Activated naive CD8-positive, alpha-beta T cell treated with anti-CD3 and anti-CD28 coated beads, Interleukin-2, amount 10 ng/mL, durations not matched to agents 7 days and 5 days (primary cell): ENCODE measurements around the gene NEUROD1. TPM values are rescaled to one million over a fixed set of nuclear protein-coding genes. Genes with fewer than 3 reads are reported as not detected.
A peak's percentile ranks its signal among the peaks of the same experiment; 100 is the strongest.
"Not testable (repeated sequence)": the region's sequence is repeated elsewhere in the genome, so short reads cannot be mapped to it uniquely, and the experiment has no call there.

Experiments
- ATAC-seq: fragments of 150-1000 bp; cut with Tn5 transposase; one replicate; pipeline ENCODE4 v1.10.0; 2021; ENCODE audit warnings: low read depth, moderate library complexity
- POLR2A ChIA-PET: fragments of 350-600 bp; sonication (Branson Sonifier 250); formaldehyde crosslinking; loops from one replicate; lab custom pipeline; 2021; ENCODE audit warnings: antibody characterized with exemption; lab: Charles Lee
- DNase-seq: peaks from one replicate; pipeline ENCODE4 v3.0.0; 2021
- H3K27ac Mint-ChIP-seq: one replicate; pipeline ENCODE4 v1.8.0; 2022; ENCODE audit warnings: mild to moderate bottlenecking, mixed read lengths
- H3K27me3 Mint-ChIP-seq: one replicate; pipeline ENCODE4 v1.8.0; 2022; ENCODE audit warnings: mild to moderate bottlenecking, moderate library complexity, mixed read lengths
- H3K36me3 Mint-ChIP-seq: one replicate; pipeline ENCODE4 v1.8.0; 2021; ENCODE audit warnings: mild to moderate bottlenecking, mixed read lengths
- H3K4me1 Mint-ChIP-seq: one replicate; pipeline ENCODE4 v1.8.0; 2021; ENCODE audit warnings: mixed read lengths
- H3K4me3 Mint-ChIP-seq: one replicate; pipeline ENCODE4 v1.8.0; 2022; ENCODE audit warnings: mild to moderate bottlenecking, moderate library complexity, mixed read lengths
- H3K9me3 Mint-ChIP-seq: one replicate; pipeline ENCODE4 v1.8.0; 2021; ENCODE audit warnings: mixed read lengths
- total RNA-seq, 2 experiments: library from RNA; stranded (reverse); gene quantifications; one replicate each; pipeline ENCODE4 v1.2.3, GENCODE V29; 2021

Gene NEUROD1
- not detected for total RNA-seq

GRCh38 chr2:181680055-181680936 is at the start of gene NEUROD1:
TSS of gene NEUROD1 (minus strand) at chr2:181680517. CDS start at chr2:181678860, 1,657 bp downstream.
- Mint-ChIP-seq H3K4me3 (peak within 1 kb of the TSS; percentile 75), H3K27ac (peak within 1 kb of the TSS; percentile 3)
- ATAC-seq: no peak

DNA sequence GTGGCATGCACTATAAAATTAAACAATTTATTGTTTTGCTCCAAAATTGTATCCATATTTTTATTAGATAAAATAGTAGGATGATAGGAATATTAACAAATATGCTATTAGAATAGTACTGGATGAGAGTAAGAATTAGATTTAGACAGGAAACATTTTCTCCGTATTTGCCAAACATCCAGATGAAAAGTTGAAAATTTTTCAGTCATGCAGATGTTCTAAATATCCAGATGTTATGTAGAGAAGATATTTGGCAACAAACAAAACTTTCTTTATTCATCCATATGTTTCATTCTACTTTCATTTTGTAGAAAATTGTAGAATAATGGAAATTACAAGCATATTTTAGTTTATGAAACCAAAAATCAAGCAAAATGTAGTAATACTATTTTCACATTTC is 45.2 kb upstream of the NEUROD1 start:
- Mint-ChIP-seq H3K9me3 (peaks cover 6% of the 10 kb centered on the region), H3K36me3 (no peaks in the 10 kb centered on the region), H3K27me3 (peaks cover 22% of the 10 kb centered on the region), H3K4me3 (no peak overlapping the region), H3K4me1 (no peaks in the 10 kb centered on the region), H3K27ac (no peak overlapping the region)
- DNase-seq (no peak), ATAC-seq (no peak)
- POLR2A ChIA-PET: no interaction called here

More at GRCh38 chr2:181680055-181680936, at the start of gene NEUROD1:
- Mint-ChIP-seq H3K9me3 (peaks cover 6% of the 10 kb centered on the region), H3K4me1 (peaks cover 40% of the 10 kb centered on the region), H3K27me3 (peaks cover 89% of the 10 kb centered on the region), H3K36me3 (peaks cover 2% of the 10 kb centered on the region)
- POLR2A ChIA-PET: no interaction called here
- peak; percentile 49 for DNase-seq

GRCh38 chr2:181724662-181725061 is 44.3 kb upstream of the NEUROD1 start:
- peaks cover 22% of the 10 kb centered on the region for H3K27me3 Mint-ChIP-seq
- peaks cover 6% of the 10 kb centered on the region for H3K9me3 Mint-ChIP-seq
- H3K36me3 Mint-ChIP-seq: no peaks in the 10 kb centered on the region
- no peaks in the 10 kb centered on the region for H3K4me1 Mint-ChIP-seq
- DNase-seq (no peak), ATAC-seq (no peak)
- no peak overlapping the region for H3K4me3 Mint-ChIP-seq
- POLR2A ChIA-PET: no interaction called here
- H3K27ac Mint-ChIP-seq: no peak overlapping the region

DNA sequence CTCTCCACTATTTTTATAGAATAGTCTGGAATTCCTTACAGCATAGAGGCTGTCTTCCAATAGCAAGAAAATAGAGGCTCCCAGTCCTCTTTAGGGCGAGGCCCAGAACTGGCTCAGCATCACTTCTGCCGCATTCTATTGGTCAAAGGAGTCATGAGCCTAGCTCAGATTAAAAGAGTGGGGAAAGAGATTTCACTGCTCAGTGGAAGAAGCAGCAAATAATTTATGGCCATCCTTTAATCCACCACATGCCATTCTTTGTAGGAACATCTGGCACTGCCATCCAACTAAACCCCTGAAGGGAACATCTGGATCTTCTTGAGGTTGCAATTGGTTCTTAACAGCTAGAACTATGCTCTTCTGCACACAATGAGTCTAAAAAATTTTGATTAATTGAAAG is 43.4 kb upstream of the NEUROD1 start:
- Mint-ChIP-seq H3K4me3 (no peak overlapping the region), H3K27me3 (peaks cover 22% of the 10 kb centered on the region), H3K36me3 (no peaks in the 10 kb centered on the region), H3K4me1 (no peaks in the 10 kb centered on the region), H3K9me3 (peaks cover 6% of the 10 kb centered on the region), H3K27ac (no peak overlapping the region)
- ATAC-seq (no peak), DNase-seq (no peak)
- POLR2A ChIA-PET: no interaction called here

DNA sequence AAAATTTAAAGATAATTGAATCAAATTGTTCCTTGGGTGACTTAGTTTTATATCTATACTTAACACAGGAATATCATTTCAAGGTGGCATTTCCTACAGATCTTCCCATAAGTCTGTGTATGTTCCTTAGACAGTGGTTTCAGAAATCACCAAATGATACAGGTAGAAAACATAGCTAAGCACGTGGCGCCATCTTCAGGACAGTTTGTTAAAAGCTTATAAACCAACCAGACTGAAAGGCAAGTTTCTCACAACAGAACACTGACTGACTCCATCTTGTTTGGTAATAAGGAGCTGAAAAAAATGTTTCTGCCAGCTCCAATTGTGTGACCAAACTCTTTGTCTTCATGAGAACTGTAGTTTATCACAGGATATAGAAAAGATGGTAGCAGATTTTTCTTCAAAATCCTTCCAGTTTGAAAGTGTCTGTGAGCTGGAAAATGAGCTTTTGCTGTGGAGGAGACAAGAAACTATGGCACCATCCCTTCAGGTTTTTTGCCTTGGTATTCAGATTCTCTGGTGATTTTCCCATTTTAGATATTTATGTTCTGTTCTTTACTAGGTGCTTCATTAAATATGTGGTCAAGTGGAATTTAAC is 34.8 kb upstream of the NEUROD1 start:
- Mint-ChIP-seq H3K9me3 (no peaks in the 10 kb centered on the region), H3K4me3 (no peak overlapping the region), H3K4me1 (no peaks in the 10 kb centered on the region), H3K36me3 (no peaks in the 10 kb centered on the region), H3K27ac (no peak overlapping the region), H3K27me3 (peaks cover 5% of the 10 kb centered on the region)
- peak; percentile 44 for DNase-seq
- ATAC-seq: peak; percentile 72
- POLR2A ChIA-PET: no interaction called here

DNA sequence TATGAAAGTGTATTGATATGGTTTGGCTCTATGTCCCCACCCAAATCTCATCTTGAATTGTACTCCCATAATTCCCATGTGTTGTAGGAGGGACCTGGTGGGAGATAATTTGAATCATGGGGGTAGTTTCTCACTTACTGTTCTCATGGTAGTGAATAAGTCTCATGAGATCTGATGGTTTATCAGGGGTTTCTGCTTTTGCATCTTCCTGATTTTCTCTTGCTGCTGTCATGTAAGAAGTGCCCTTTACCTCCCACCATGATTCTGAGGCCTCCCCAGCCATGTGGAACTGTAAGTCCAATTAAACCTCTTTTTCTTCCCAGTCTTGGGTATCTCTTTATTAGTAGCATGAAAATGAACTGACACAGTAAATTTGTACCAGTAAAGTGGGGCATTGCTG is 30.7 kb upstream of the NEUROD1 start:
- H3K27me3 Mint-ChIP-seq, DNase-seq, H3K9me3 Mint-ChIP-seq, POLR2A ChIA-PET, H3K4me3 Mint-ChIP-seq, H3K4me1 Mint-ChIP-seq, H3K27ac Mint-ChIP-seq, H3K36me3 Mint-ChIP-seq, ATAC-seq: not testable (repeated sequence)

DNA sequence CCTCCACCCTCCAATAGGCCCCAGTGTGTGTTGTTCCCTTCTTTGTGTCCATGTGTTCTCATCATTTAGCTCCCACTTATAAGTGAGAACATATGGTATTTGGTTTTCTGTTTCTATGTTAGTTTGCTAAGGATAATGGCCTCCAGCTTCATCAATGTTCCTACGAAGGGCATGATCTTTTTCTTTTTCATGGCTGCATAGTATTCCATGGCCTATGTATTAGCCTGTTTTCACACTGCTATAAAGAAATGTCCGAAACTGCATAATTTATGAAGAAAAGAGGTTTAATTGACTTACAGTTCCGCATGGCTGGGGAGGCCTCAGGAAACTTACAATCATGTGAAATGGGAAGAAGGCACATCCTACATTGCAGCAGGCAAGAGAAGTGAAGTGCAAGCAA is 22.2 kb upstream of the NEUROD1 start:
- peaks cover 12% of the 10 kb centered on the region for H3K27me3 Mint-ChIP-seq
- ATAC-seq, H3K36me3 Mint-ChIP-seq, H3K4me1 Mint-ChIP-seq, POLR2A ChIA-PET, H3K27ac Mint-ChIP-seq, DNase-seq, H3K4me3 Mint-ChIP-seq, H3K9me3 Mint-ChIP-seq: not testable (repeated sequence)

GRCh38 chr2:181698223-181698622 is 17.9 kb upstream of the NEUROD1 start:
- peaks cover 4% of the 10 kb centered on the region for H3K9me3 Mint-ChIP-seq
- ATAC-seq: no peak
- DNase-seq: no peak
- no peak overlapping the region for H3K4me3 Mint-ChIP-seq
- peaks cover 3% of the 10 kb centered on the region for H3K36me3 Mint-ChIP-seq
- H3K4me1 Mint-ChIP-seq: no peaks in the 10 kb centered on the region
- POLR2A ChIA-PET: no interaction called here
- H3K27ac Mint-ChIP-seq: no peak overlapping the region
- peaks cover 24% of the 10 kb centered on the region for H3K27me3 Mint-ChIP-seq

- peaks cover 24% of the 10 kb centered on the region for H3K27me3 Mint-ChIP-seq
- POLR2A ChIA-PET: no interaction called here
- H3K9me3 Mint-ChIP-seq: peaks cover 2% of the 10 kb centered on the region
- H3K27ac Mint-ChIP-seq: no peak overlapping the region
- no peaks in the 10 kb centered on the region for H3K4me1 Mint-ChIP-seq
- no peak overlapping the region for H3K4me3 Mint-ChIP-seq
- ATAC-seq (no peak), DNase-seq (no peak)
- H3K36me3 Mint-ChIP-seq: peaks cover 1% of the 10 kb centered on the region
Observed at GRCh38 chr2:181697571-181697970, 17.3 kb upstream of the NEUROD1 start.

- H3K27me3 Mint-ChIP-seq: peaks cover 24% of the 10 kb centered on the region
- H3K27ac Mint-ChIP-seq: no peak overlapping the region
- H3K4me3 Mint-ChIP-seq: no peak overlapping the region
- ATAC-seq (no peak), DNase-seq (no peak)
- no peaks in the 10 kb centered on the region for H3K4me1 Mint-ChIP-seq
- POLR2A ChIA-PET: interaction anchor here (0.7 kb wide), 1 partner anchor 10 kb away, joined by 3 read pairs; no protein-coding TSS in a partner anchor
- H3K9me3 Mint-ChIP-seq: no peaks in the 10 kb centered on the region
- no peaks in the 10 kb centered on the region for H3K36me3 Mint-ChIP-seq
Observed at GRCh38 chr2:181697126-181697525, 16.8 kb upstream of the NEUROD1 start.

DNA sequence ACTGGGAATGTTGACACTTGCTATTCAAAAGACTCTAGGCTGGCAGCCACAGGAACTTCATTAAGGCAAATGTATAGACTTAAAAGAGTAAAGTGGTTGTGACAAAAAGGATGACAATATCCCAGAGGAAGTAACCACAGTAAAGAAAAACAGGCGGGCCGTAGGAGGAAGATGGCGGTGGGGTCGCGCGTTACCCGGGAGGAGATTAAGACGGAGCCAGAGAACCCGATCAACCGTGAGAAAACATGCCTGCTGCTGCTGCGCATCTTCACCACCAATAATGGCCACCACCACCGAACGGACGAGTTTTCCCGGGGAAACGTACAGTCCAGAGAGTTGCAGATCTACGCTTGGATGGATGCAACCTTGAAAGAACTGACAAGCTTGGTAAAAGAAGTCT is 14.0 kb upstream of the NEUROD1 start:
- ATAC-seq: no peak
- no peak overlapping the region for H3K4me3 Mint-ChIP-seq
- H3K9me3 Mint-ChIP-seq: no peaks in the 10 kb centered on the region
- H3K27ac Mint-ChIP-seq: no peak overlapping the region
- no peaks in the 10 kb centered on the region for H3K4me1 Mint-ChIP-seq
- POLR2A ChIA-PET: no interaction called here
- no peaks in the 10 kb centered on the region for H3K36me3 Mint-ChIP-seq
- DNase-seq: no peak
- H3K27me3 Mint-ChIP-seq: peaks cover 28% of the 10 kb centered on the region

DNA sequence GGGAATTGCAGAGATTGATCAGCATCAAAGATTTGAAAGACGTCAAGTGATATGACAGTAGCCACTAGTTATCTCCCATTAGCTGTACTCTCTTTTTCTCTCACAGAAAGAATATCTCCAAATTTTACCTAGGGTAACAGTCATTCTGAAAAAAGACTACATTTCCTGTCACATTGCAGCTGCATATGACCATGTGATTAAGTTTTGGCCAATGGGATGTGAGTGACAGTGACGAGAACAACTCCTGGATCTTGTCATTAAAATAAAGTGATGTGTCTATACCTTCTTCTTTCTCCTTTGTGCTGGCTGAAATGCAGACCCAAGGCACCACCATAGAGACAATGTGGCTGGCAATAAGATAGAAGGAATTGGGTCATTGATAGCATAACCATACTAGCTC is 10.5 kb upstream of the NEUROD1 start:
- POLR2A ChIA-PET: no interaction called here
- DNase-seq (no peak), ATAC-seq (no peak)
- Mint-ChIP-seq H3K4me1 (no peaks in the 10 kb centered on the region), H3K27me3 (peaks cover 35% of the 10 kb centered on the region), H3K9me3 (no peaks in the 10 kb centered on the region), H3K4me3 (no peak overlapping the region), H3K36me3 (no peaks in the 10 kb centered on the region), H3K27ac (no peak overlapping the region)

GRCh38 chr2:181686576-181687185 is 6.4 kb upstream of the NEUROD1 start:
- peaks cover 18% of the 10 kb centered on the region for H3K4me1 Mint-ChIP-seq
- ATAC-seq: no peak

More at GRCh38 chr2:181686576-181687185, 6.4 kb upstream of the NEUROD1 start:
- Mint-ChIP-seq H3K4me3 (no peak overlapping the region), H3K27ac (no peak overlapping the region), H3K9me3 (peaks cover 4% of the 10 kb centered on the region), H3K36me3 (no peaks in the 10 kb centered on the region), H3K27me3 (peaks cover 66% of the 10 kb centered on the region)
- DNase-seq: no peak
- POLR2A ChIA-PET: interaction anchor here (0.5 kb wide), 1 partner anchor 10 kb away, joined by 3 read pairs; no protein-coding TSS in a partner anchor
